Measurements from ENCODE around the gene PLXNC1.

PLXNC1 gene

GRCh38 chr12:94143438-94143837 is 4.9 kb upstream of the PLXNC1 start:
- no peak overlapping the region for H3K4me3 ChIP-seq (ENCODE audit: low read length)
- H3K79me2 ChIP-seq (ENCODE audit: low read length) = 0 out of 2 replicates have a peak, but pooled peaks cover 2% of the 10 kb centered on the region
- no peaks in the 10 kb centered on the region for H3K27me3 ChIP-seq (replicated peaks; ENCODE audit: insufficient read depth, low read length)

GRCh38 chr12:94143951-94144350 is 4.4 kb upstream of the PLXNC1 start:
- H3K79me2 ChIP-seq (ENCODE audit: low read length) = peaks cover 4% of the 10 kb centered on the region
- no peak overlapping the region for H3K27ac ChIP-seq (ENCODE audit: low read length)
- no peak overlapping the region for H3K9ac ChIP-seq (ENCODE audit: low read length)
- no peaks in the 10 kb centered on the region for H3K27me3 ChIP-seq (replicated peaks; ENCODE audit: insufficient read depth, low read length)
- H3K36me3 ChIP-seq (replicated peaks; ENCODE audit: insufficient read depth, low read length) = no peaks in the 10 kb centered on the region
- H3K4me2 ChIP-seq (ENCODE audit: low read depth, low read length) = no peak overlapping the region
- DNase-seq = no peak
- peaks cover 10% of the 10 kb centered on the region for H3K4me1 ChIP-seq (ENCODE audit: low read length)
- H2AFZ ChIP-seq (ENCODE audit: low read length) = no peak overlapping the region
- peaks cover 15% of the 10 kb centered on the region; the same call in 1 of the 2 replicates for H3F3A ChIP-seq (ENCODE audit: insufficient read depth, low read length)
- H4K20me1 ChIP-seq (ENCODE audit: insufficient read depth, low read length) = no peaks in the 10 kb centered on the region
- no peaks in the 10 kb centered on the region for H3K9me3 ChIP-seq (replicated peaks; ENCODE audit: insufficient read depth, low read length)
- no peak overlapping the region for H3K4me3 ChIP-seq (ENCODE audit: low read length)
- TF ChIP-seq EZH2 (optimal IDR thresholded peaks at IDR 0.05; ENCODE audit: low read depth, low read length) = no peak
- no peak for TF ChIP-seq EZH2phosphoT487 (IDR thresholded peaks at IDR 0.05; ENCODE audit: low read length)
- TF ChIP-seq, protein P1, sequence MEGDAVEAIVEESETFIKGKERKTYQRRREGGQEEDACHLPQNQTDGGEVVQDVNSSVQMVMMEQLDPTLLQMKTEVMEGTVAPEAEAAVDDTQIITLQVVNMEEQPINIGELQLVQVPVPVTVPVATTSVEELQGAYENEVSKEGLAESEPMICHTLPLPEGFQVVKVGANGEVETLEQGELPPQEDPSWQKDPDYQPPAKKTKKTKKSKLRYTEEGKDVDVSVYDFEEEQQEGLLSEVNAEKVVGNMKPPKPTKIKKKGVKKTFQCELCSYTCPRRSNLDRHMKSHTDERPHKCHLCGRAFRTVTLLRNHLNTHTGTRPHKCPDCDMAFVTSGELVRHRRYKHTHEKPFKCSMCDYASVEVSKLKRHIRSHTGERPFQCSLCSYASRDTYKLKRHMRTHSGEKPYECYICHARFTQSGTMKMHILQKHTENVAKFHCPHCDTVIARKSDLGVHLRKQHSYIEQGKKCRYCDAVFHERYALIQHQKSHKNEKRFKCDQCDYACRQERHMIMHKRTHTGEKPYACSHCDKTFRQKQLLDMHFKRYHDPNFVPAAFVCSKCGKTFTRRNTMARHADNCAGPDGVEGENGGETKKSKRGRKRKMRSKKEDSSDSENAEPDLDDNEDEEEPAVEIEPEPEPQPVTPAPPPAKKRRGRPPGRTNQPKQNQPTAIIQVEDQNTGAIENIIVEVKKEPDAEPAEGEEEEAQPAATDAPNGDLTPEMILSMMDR (IDR thresholded peaks at IDR 0.05; ENCODE audit: low read length) = no peak
- H3K9me2 ChIP-seq (replicated peaks; ENCODE audit: insufficient read depth, low read length) = no peaks in the 10 kb centered on the region

More at GRCh38 chr12:94143438-94143837, 4.9 kb upstream of the PLXNC1 start:
- peaks cover 10% of the 10 kb centered on the region for H3K4me1 ChIP-seq (ENCODE audit: low read length)
- TF ChIP-seq EZH2phosphoT487 (IDR thresholded peaks at IDR 0.05; ENCODE audit: low read length) (no peak), EZH2 (optimal IDR thresholded peaks at IDR 0.05; ENCODE audit: low read depth, low read length) (no peak)
- TF ChIP-seq, protein P1 (IDR thresholded peaks at IDR 0.05; ENCODE audit: low read length) = no peak
- H3K4me2 ChIP-seq (ENCODE audit: low read depth, low read length) = no peak overlapping the region
- no peak overlapping the region for H3K27ac ChIP-seq (ENCODE audit: low read length)
- H4K20me1 ChIP-seq (ENCODE audit: insufficient read depth, low read length) = no peaks in the 10 kb centered on the region
- H2AFZ ChIP-seq (ENCODE audit: low read length) = no peak overlapping the region
- H3K9ac ChIP-seq (ENCODE audit: low read length) = no peak overlapping the region
- no peak for DNase-seq
- H3K36me3 ChIP-seq (replicated peaks; ENCODE audit: insufficient read depth, low read length) = no peaks in the 10 kb centered on the region
- H3K9me2 ChIP-seq (replicated peaks; ENCODE audit: insufficient read depth, low read length) = no peaks in the 10 kb centered on the region
- peaks cover 15% of the 10 kb centered on the region; the same call in 1 of the 2 replicates for H3F3A ChIP-seq (ENCODE audit: insufficient read depth, low read length)
- H3K9me3 ChIP-seq (replicated peaks; ENCODE audit: insufficient read depth, low read length) = no peaks in the 10 kb centered on the region

- H3K27ac ChIP-seq (ENCODE audit: low read length) = no peak overlapping the region
- no peaks in the 10 kb centered on the region for H3K27me3 ChIP-seq (replicated peaks; ENCODE audit: insufficient read depth, low read length)
- no peaks in the 10 kb centered on the region for H4K20me1 ChIP-seq (ENCODE audit: insufficient read depth, low read length)
- H3K79me2 ChIP-seq (ENCODE audit: low read length) = peaks cover 12% of the 10 kb centered on the region
- H3K36me3 ChIP-seq (replicated peaks; ENCODE audit: insufficient read depth, low read length) = no peaks in the 10 kb centered on the region
- H3K4me2 ChIP-seq (ENCODE audit: low read depth, low read length) = no peak overlapping the region
- no peak for DNase-seq
- peaks cover 15% of the 10 kb centered on the region; the same call in 1 of the 2 replicates for H3F3A ChIP-seq (ENCODE audit: insufficient read depth, low read length)
- H3K9ac ChIP-seq (ENCODE audit: low read length) = no peak overlapping the region
- H3K4me3 ChIP-seq (ENCODE audit: low read length) = no peak overlapping the region
- no peaks in the 10 kb centered on the region for H3K9me3 ChIP-seq (replicated peaks; ENCODE audit: insufficient read depth, low read length)
- TF ChIP-seq, protein P1 (IDR thresholded peaks at IDR 0.05; ENCODE audit: low read length) = no peak
- TF ChIP-seq EZH2phosphoT487 (IDR thresholded peaks at IDR 0.05; ENCODE audit: low read length) = no peak
- TF ChIP-seq EZH2 (optimal IDR thresholded peaks at IDR 0.05; ENCODE audit: low read depth, low read length) = no peak
- H3K4me1 ChIP-seq (ENCODE audit: low read length) = peaks cover 10% of the 10 kb centered on the region
- no peaks in the 10 kb centered on the region for H3K9me2 ChIP-seq (replicated peaks; ENCODE audit: insufficient read depth, low read length)
- H2AFZ ChIP-seq (ENCODE audit: low read length) = no peak overlapping the region
These were observed 3.6 kb upstream of the PLXNC1 start for GRCh38 chr12:94144781-94145180.

Data from MM.1S (cell line).